GM18907 (cell line): ENCODE results near the gene PLET1.
"Not testable (repeated sequence)": the region's sequence is repeated elsewhere in the genome, so short reads cannot be mapped to it uniquely, and the experiment has no call there.

Experiments
- ATAC-seq: cut with Tn5 transposase; IDR thresholded peaks from one replicate; pipeline ENCODE4 v1.9.1; 2021; ENCODE audit warnings: mild to moderate bottlenecking, moderate library complexity; ENCODE audit not compliant: unreplicated experiment

PLET1 gene

DNA sequence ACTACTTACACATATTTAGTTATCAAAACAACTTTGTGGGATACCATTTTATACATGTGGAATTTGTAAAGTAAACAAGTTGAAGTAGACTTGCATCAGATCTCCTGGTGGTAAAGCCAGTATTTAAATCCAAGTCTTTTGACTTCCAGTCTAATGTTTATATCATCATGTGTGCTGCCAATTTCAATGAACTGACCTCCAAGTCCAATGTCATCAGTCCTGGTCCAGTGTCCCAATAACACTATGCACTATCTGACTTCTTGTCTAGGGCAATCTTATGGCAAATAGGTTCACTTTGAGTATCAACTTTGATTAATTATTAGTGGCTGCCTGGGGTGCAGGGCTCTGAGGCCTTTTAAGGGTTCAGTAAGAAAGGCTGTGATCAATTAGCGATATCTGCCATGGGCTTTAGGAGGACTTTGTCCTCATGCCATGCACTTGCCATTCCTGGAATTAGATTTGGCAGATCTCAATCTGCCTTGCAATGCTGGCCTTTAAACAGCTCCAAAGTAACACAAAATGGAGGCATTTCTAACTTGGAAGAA, 44.0 kb downstream of the PLET1 start:
- no peak for ATAC-seq

DNA sequence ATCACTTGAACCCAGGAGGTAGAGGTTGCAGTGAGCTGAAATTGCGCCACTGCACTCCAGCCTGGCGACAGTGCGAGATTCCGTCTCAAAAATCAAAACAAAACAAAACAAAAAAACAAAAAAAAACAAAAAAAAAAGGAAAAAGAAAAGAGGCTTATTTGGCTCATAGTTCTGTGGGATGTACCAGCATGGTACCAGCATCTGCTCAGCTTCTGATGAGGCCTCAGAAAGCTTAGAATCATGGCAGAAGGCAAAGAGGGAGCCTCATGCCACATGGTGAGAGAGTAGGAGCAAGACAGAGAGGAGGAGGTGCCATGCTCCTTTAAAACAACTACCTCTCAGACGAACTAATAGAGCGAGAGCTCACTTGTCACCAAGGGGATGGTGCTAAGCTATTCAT, 45.0 kb downstream of the PLET1 start:
- no peak for ATAC-seq

DNA sequence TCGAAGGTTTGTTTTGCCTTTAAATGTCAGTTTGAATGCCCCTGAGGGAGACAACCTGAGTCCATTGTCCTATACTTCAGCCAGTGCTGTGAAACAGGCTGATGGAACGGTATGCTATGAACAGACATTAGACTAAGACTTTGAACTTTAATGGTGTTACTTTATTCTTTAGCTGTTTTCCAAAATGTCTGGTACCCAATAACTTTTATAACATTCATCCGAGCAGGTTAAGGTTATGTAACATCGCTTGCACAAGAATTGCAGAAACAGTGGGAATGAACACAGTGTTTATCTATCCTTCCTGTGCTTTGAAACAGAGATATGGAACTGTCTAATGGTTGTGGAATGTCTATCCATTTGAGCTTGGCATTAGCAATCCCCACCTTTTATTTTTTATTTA, 46.9 kb downstream of the PLET1 start:
- no peak for ATAC-seq

DNA sequence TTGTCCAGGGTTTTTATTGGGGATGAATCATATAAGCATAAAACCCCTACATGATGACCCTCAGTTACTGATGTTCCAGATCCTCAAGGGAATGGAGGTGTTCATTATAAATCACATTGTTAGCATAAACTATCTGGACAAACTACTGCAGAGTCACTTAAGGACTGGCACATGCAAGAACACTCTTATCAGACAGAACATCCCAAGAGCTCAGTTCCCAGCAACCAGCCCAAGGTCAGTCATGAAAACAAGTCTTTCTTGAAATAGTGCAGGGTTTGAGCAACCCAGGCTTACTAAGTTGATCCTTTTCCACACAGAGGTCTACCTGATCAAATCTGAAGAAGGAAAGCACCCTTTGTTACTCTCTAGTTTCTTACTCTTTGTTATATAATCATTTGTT, 48.0 kb downstream of the PLET1 start:
- no peak for ATAC-seq

DNA sequence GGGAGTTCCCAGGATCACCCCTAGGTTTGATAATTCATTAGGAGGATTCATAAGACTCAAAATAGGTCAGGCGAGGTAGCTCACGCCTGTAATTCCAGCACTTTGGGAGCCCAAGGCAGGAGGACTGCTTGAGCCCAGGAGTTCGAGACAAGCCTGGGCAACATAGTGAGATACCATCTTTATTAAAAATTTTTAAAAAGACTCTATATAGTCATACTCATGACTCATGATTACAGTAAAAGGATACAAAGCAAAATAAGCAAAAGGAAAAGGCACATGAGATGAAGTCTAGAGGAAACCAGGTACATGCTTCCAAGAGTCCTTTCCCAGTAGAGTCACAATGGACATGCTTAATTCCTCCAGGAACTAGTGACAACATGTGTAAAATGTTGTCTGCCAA, 48.4 kb downstream of the PLET1 start:
- ATAC-seq, result no peak

DNA sequence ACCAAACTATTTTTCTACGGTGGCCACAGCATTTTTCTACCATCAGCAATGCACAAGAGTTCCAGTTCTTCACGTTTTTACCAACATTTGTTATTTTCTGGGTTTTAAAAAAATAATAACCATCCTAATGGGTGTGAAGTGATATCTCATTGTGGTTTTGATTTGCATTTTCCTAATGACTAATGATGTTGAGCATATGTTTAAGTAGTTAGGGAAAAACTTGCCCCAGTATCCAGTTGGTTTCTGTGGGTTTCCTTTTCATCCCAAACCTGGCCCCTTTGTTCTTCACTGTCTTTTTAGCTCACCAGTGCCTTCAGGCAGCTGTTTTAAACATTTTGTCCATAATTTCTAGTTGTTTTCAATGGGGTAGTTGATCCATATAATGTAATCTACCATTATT, 49.1 kb downstream of the PLET1 start:
- ATAC-seq, result no peak

DNA sequence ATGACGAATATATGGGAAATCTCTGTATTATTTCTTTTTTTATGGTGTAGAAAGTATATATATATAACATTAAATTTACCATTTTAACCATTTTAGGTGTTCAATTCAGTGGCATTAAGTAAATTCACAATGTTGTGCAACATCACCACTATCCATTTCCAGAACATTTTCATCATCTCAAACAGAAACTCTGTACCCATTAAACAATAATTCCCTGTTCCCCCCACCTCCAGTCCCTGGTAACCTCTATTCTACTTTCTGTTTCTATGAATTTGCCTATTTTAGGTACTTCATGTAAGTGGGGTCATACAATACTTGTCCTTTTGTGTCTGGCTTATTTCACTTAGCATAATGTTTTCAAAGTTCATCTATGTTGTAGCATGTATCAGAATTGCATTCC, 49.8 kb downstream of the PLET1 start:
- ATAC-seq, result no peak

DNA sequence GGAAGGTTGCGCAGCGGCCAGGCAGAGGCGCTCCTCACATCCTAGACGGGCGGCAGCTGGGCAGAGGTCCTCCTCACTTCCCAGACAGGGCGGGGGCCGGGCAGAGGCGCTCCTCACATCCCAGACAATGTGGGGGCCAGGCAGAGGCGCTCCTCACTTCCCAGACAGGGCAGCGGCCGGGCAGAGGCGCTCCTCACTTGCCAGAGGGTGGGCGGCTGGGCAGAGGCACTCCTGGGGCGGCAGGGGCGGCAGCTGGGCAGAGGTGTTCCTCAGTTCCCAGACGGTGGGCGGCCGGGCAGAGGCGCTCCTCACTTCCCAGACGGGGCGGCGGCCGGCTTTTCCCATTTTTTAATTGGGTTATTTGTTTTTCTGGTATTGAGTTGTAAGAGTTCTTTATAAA, 54.6 kb downstream of the PLET1 start:
- no peak for ATAC-seq

DNA sequence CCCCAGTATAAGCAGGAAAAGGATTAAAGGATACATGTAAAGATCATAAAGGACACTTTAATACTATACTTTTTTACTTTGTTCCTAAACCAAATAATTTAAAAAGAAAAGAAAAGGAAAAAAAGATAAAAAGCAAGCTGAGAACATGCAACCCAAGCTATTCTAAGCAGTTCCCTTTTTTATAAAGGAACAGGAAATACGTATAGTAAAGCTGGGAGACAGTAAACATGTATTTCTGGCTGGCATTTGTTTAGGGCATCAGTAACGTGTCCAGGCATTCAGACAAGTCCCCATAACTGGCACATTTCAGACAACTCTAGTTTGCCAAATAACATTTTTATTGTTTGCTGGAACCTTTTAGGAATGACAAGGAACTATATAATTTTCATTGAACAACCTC, 60.4 kb downstream of the PLET1 start:
- ATAC-seq, result no peak

DNA sequence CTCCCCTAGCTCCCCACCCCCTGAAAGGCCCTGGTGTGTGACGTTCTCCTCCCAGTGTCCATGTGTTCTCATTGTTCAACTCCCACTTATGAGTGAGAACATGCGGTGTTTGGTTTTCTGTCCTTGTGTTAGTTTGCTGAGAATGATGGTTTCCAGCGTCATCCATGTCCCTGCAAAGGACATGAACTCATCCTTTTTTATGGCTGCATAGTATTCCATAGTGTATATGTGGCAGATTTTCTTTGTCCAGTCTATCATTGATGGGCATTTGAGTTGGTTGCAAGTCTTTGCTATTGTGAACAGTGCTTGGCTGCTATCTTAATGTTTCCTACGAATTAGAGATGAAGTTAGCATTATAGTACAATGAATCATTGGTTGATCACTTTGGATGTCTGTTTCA, 61.6 kb downstream of the PLET1 start:
- ATAC-seq, result not testable (repeated sequence)
